Panc1 (cell line): ENCODE measurements around the gene LRFN2.

Experiments
- CTCF ChIP-seq: fragments of 450-650 bp; IDR thresholded peaks from 2 replicates; pipeline ENCODE4 v1.5.1; 2017; ENCODE audit warnings: mild to moderate bottlenecking
- POLR2AphosphoS5 ChIP-seq: IDR thresholded peaks from 2 replicates; pipeline ENCODE4 v1.6.1; 2012; ENCODE audit warnings: mild to moderate bottlenecking, low read depth, low read length, moderate library complexity
- REST ChIP-seq, 2 experiments: IDR thresholded peaks; 2 replicates each; pipeline ENCODE4 v1.6.1; 2011 to 2012; ENCODE audit warnings: low read depth in 2 of 2, control low read depth in 1 of 2, low read length in 1 of 2, mild to moderate bottlenecking in 1 of 2, moderate library complexity in 1 of 2; ENCODE audit not compliant: insufficient read depth in 1 of 2
- TCF7L2 ChIP-seq: IDR thresholded peaks from 2 replicates; pipeline ENCODE4 v1.6.1; 2011; ENCODE audit warnings: mild to moderate bottlenecking, low read depth, low read length, inconsistent platforms

- TF ChIP-seq CTCF (no peak), TCF7L2 (no peak), POLR2AphosphoS5 (no peak), REST (IDR thresholded peaks at IDR 0.05; ENCODE audit: insufficient read depth in 1 of 2, low read depth in 2 of 2, low read length in 1 of 2) (no peak)
These were observed 39.7 kb upstream of the LRFN2 start for GRCh38 chr6:40626886-40627285.
